Body of pancreas (tissue), 4 donors: ENCODE data around the gene CCDC201.

Source experiments
- POLR2A ChIP-seq, 3 donors: fragments of 450-650 bp; IDR thresholded peaks; one replicate each; pipeline ENCODE4 v1.6.1; 2016; ENCODE audit warnings: antibody characterized with exemption in 3 of 3, mild to moderate bottlenecking in 2 of 3
- TF ChIP-seq, protein P1 (sequence below), 7 experiments: fragments of 450-650 bp in 4 of 7; fragments of 200-600 bp in 3 of 7; sonication (generic) in 3 of 7; IDR thresholded peaks; one replicate each; pipeline ENCODE4 v1.5.1; 2016 to 2019; ENCODE audit warnings: antibody characterized with exemption in 7 of 7

DNA sequence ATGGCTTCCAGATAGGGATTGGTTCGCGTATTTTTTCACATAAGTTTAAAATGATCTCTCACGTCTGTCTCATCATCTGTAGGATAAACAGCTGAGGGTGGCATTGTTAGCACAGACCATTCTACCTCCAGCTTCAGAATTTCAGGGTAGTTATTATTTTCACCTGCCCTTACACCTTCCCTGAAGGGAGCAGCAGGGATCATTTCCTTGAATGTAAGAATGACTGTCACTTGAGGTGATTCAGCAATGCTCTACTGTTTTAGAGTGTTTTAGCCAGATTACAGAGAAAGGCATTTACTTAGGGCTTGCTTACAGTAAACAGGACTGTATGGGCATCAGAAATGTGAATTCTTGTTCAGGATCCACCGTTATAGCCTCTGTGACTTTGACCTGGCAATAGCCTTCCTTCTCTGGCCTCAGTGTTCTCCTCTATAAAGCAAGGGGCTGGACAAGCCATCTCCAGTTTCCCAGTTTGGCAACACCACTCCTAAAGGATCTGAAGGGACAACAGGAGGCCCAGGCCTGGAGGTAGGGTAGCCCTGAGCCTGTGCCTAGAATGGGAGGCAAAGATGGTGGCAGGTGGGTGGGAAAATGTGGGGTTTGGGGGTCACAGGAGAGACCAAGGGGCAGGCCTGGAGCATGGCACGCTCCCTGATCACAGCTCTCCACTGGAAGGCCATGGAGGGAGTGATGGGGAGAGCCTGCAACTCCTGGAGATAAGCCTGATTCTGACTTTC is 14.2 kb upstream of the CCDC201 start:
- TF ChIP-seq, protein P1, sequence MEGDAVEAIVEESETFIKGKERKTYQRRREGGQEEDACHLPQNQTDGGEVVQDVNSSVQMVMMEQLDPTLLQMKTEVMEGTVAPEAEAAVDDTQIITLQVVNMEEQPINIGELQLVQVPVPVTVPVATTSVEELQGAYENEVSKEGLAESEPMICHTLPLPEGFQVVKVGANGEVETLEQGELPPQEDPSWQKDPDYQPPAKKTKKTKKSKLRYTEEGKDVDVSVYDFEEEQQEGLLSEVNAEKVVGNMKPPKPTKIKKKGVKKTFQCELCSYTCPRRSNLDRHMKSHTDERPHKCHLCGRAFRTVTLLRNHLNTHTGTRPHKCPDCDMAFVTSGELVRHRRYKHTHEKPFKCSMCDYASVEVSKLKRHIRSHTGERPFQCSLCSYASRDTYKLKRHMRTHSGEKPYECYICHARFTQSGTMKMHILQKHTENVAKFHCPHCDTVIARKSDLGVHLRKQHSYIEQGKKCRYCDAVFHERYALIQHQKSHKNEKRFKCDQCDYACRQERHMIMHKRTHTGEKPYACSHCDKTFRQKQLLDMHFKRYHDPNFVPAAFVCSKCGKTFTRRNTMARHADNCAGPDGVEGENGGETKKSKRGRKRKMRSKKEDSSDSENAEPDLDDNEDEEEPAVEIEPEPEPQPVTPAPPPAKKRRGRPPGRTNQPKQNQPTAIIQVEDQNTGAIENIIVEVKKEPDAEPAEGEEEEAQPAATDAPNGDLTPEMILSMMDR (IDR thresholded peaks at IDR 0.05) = no peak
- no peak for TF ChIP-seq POLR2A (IDR thresholded peaks at IDR 0.05)
